PC-3 (cell line): ENCODE data around the gene CAMK2B.

Experiments used
- EZH2phosphoT487 ChIP-seq: fragments of 300-600 bp; sonication (generic); IDR thresholded peaks from 2 replicates; pipeline ENCODE4 v1.6.1; 2018; ENCODE audit warnings: mild to moderate bottlenecking, antibody characterized with exemption, low read length, borderline replicate concordance
- TF ChIP-seq, protein P1 (sequence below): fragments of 300-600 bp; sonication (generic); conservative IDR thresholded peaks from 2 replicates; pipeline ENCODE4 v1.5.1; 2017; ENCODE audit warnings: antibody characterized with exemption, low read depth, mild to moderate bottlenecking, low read length

GRCh38 chr7:44206008-44206407, 119.4 kb downstream of the CAMK2B start:
- TF ChIP-seq, protein P1, sequence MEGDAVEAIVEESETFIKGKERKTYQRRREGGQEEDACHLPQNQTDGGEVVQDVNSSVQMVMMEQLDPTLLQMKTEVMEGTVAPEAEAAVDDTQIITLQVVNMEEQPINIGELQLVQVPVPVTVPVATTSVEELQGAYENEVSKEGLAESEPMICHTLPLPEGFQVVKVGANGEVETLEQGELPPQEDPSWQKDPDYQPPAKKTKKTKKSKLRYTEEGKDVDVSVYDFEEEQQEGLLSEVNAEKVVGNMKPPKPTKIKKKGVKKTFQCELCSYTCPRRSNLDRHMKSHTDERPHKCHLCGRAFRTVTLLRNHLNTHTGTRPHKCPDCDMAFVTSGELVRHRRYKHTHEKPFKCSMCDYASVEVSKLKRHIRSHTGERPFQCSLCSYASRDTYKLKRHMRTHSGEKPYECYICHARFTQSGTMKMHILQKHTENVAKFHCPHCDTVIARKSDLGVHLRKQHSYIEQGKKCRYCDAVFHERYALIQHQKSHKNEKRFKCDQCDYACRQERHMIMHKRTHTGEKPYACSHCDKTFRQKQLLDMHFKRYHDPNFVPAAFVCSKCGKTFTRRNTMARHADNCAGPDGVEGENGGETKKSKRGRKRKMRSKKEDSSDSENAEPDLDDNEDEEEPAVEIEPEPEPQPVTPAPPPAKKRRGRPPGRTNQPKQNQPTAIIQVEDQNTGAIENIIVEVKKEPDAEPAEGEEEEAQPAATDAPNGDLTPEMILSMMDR: no peak
- no peak for TF ChIP-seq EZH2phosphoT487
